ENCODE measurements around the gene BBX.

- no peak for TF ChIP-seq TAF1 (IDR thresholded peaks at IDR 0.05; ENCODE audit: borderline replicate concordance, insufficient read depth, low read length)
- TF ChIP-seq REST (IDR thresholded peaks at IDR 0.05; ENCODE audit: insufficient read depth in 1 of 2, low read depth in 2 of 2, low read length in 2 of 2), result no peak
- TF ChIP-seq SIN3A (IDR thresholded peaks at IDR 0.05; ENCODE audit: borderline replicate concordance, insufficient read depth, low read length), result no peak
- no peak for TF ChIP-seq POLR2AphosphoS5 (IDR thresholded peaks at IDR 0.05; ENCODE audit: low read depth, low read length)
- no peak for TF ChIP-seq FOXP2 (optimal IDR thresholded peaks at IDR 0.05; ENCODE audit: borderline replicate concordance, extremely low read depth, extremely low read length, insufficient read depth)
These were observed 274.8 kb downstream of the BBX start for GRCh38 chr3:107797586-107797985.

Measured in PFSK-1 (cell line).